Neuronal stem cell (in vitro differentiated cells): Measurements from ENCODE around the gene DEFB131B.
"Not testable (repeated sequence)": the region's sequence is repeated elsewhere in the genome, so short reads cannot be mapped to it uniquely, and the experiment has no call there.

Experiments used
- DNase-seq: peaks from one replicate; pipeline ENCODE4 v3.0.0-alpha.2; 2013; ENCODE audit warnings: low spot score
- H2AFZ ChIP-seq: one replicate; pipeline ENCODE4 v1.6.1; 2013; ENCODE audit warnings: mild to moderate bottlenecking, low read length, inconsistent platforms
- H2AK5ac ChIP-seq: 2 replicates; pipeline ENCODE4 v1.6.1; 2013; ENCODE audit warnings: low read depth, mild to moderate bottlenecking, inconsistent platforms, low read length, moderate library complexity, mixed read lengths
- H2BK120ac ChIP-seq: 2 replicates; pipeline ENCODE4 v1.6.1; 2013; ENCODE audit warnings: low read depth, mild to moderate bottlenecking, inconsistent platforms, low read length, moderate library complexity, mixed read lengths
- H2BK12ac ChIP-seq: one replicate; pipeline ENCODE4 v1.6.1; 2013; ENCODE audit warnings: low read length, inconsistent platforms
- H2BK15ac ChIP-seq: 2 replicates; pipeline ENCODE4 v1.6.1; 2013; ENCODE audit warnings: mild to moderate bottlenecking, low read length, inconsistent platforms, mixed read lengths
- H2BK5ac ChIP-seq: one replicate; pipeline ENCODE4 v1.6.1; 2013; ENCODE audit warnings: inconsistent platforms, mild to moderate bottlenecking, low read length, moderate library complexity
- H3K14ac ChIP-seq: one replicate; pipeline ENCODE4 v1.6.1; 2013; ENCODE audit warnings: low read length, inconsistent platforms
- H3K18ac ChIP-seq: 2 replicates; pipeline ENCODE4 v1.6.1; 2013; ENCODE audit warnings: low read length, inconsistent platforms
- H3K23ac ChIP-seq: 2 replicates; pipeline ENCODE4 v1.6.1; 2013; ENCODE audit warnings: low read depth, mild to moderate bottlenecking, mixed read lengths, low read length, inconsistent platforms; ENCODE audit not compliant: poor library complexity
- H3K27ac ChIP-seq: replicated peaks from 3 replicates; pipeline ENCODE4 v1.5.1; 2013; ENCODE audit warnings: low read length, inconsistent platforms
- H3K27me3 ChIP-seq, 3 experiments: 2 replicates each; pipeline ENCODE4 v1.6.1; 2013; ENCODE audit warnings: low read length in 3 of 3, mild to moderate bottlenecking in 2 of 3, inconsistent platforms in 1 of 3, low read depth in 1 of 3, mixed read lengths in 1 of 3, moderate library complexity in 1 of 3; ENCODE audit not compliant: control insufficient read depth in 3 of 3, insufficient read depth in 3 of 3
- H3K36me3 ChIP-seq, 2 donors: replicated peaks in 1 of 2; 2 replicates each; pipeline ENCODE4 v1.6.1; 2013; ENCODE audit warnings: low read length in 2 of 2; ENCODE audit not compliant: control insufficient read depth in 2 of 2, insufficient read depth in 2 of 2
- H3K4ac ChIP-seq: 2 replicates; pipeline ENCODE4 v1.6.1; 2013; ENCODE audit warnings: inconsistent platforms, mild to moderate bottlenecking, low read length, moderate library complexity
- H3K4me1 ChIP-seq, 2 donors: 1 replicate in 1 of 2; 2 replicates in 1 of 2; pipeline ENCODE4 v1.6.1; 2013; ENCODE audit warnings: low read length in 2 of 2, low read depth in 1 of 2; ENCODE audit not compliant: control insufficient read depth in 2 of 2, insufficient read depth in 1 of 2
- H3K4me2 ChIP-seq: one replicate; pipeline ENCODE4 v1.6.1; 2013; ENCODE audit warnings: mild to moderate bottlenecking, low read length, inconsistent platforms; ENCODE audit not compliant: insufficient read depth, poor library complexity, severe bottlenecking
- H3K4me3 ChIP-seq, 2 donors: 2 replicates each; pipeline ENCODE4 v1.5.1; 2013; ENCODE audit warnings: low read length in 2 of 2, mild to moderate bottlenecking in 2 of 2, inconsistent platforms in 1 of 2, moderate library complexity in 1 of 2
- H3K79me1 ChIP-seq: one replicate; pipeline ENCODE4 v1.6.1; 2013; ENCODE audit warnings: low read depth, mild to moderate bottlenecking, inconsistent platforms, low read length, moderate library complexity
- H3K9ac ChIP-seq: one replicate; pipeline ENCODE4 v1.6.1; 2013; ENCODE audit warnings: mild to moderate bottlenecking, low read depth, low read length, inconsistent platforms; ENCODE audit not compliant: poor library complexity
- H3K9me3 ChIP-seq, 2 donors: replicated peaks in 1 of 2; 2 replicates each; pipeline versions ENCODE3 to v1.6.1; 2013; ENCODE audit warnings: low read length in 2 of 2, mild to moderate bottlenecking in 2 of 2, inconsistent platforms in 1 of 2, low read depth in 1 of 2, mixed read lengths in 1 of 2, moderate library complexity in 1 of 2; ENCODE audit not compliant: control insufficient read depth in 2 of 2, insufficient read depth in 1 of 2
- H4K8ac ChIP-seq: one replicate; pipeline ENCODE4 v1.6.1; 2013; ENCODE audit warnings: low read depth, mild to moderate bottlenecking, inconsistent platforms, low read length, moderate library complexity
- H4K91ac ChIP-seq: one replicate; pipeline ENCODE4 v1.6.1; 2013; ENCODE audit warnings: low read length, low read depth, mild to moderate bottlenecking, inconsistent platforms; ENCODE audit not compliant: poor library complexity
- WGBS, 2 donors: extraction: QIAGEN DNeasy Blood & Tissue Kit; methylation state at CpG; one replicate each; pipeline ENCODE4 v1.1.7; 2013; ENCODE audit warnings: missing lambda C conversion rate in 2 of 2, mixed read lengths in 1 of 2; ENCODE audit not compliant: insufficient read length in 2 of 2, insufficient replicate concordance in 1 of 2; ENCODE audit errors: extremely low coverage in 2 of 2; 5-methylcytosine and 5-hydroxymethylcytosine counted together

Gene DEFB131B

GRCh38 chr11:71855880-71856279, 22.4 kb upstream of the DEFB131B start:
- not testable (repeated sequence) for H3K36me3 ChIP-seq, H2BK5ac ChIP-seq, H2BK12ac ChIP-seq, H3K4me1 ChIP-seq, H3K27me3 ChIP-seq, H2BK120ac ChIP-seq, H4K91ac ChIP-seq, H3K4me3 ChIP-seq, DNase-seq, H3K23ac ChIP-seq, H3K14ac ChIP-seq, H3K9ac ChIP-seq, H2BK15ac ChIP-seq, H3K18ac ChIP-seq, H2AK5ac ChIP-seq, H3K79me1 ChIP-seq, H2AFZ ChIP-seq, H3K4ac ChIP-seq, H3K27ac ChIP-seq, H3K4me2 ChIP-seq, H3K9me3 ChIP-seq, H4K8ac ChIP-seq
- no CpG with 5 or more reads among the region's 2 CpGs for WGBS, 2 donors

- not testable (repeated sequence) for H3K4ac ChIP-seq, H2AK5ac ChIP-seq, H3K18ac ChIP-seq, DNase-seq, H3K23ac ChIP-seq, H2BK12ac ChIP-seq, H4K91ac ChIP-seq, H3K27me3 ChIP-seq, H4K8ac ChIP-seq, H3K4me3 ChIP-seq, H3K9ac ChIP-seq, H3K27ac ChIP-seq, H3K36me3 ChIP-seq, H2BK5ac ChIP-seq, H2AFZ ChIP-seq, H3K9me3 ChIP-seq, H2BK120ac ChIP-seq, H3K14ac ChIP-seq, H3K4me1 ChIP-seq, H2BK15ac ChIP-seq, H3K4me2 ChIP-seq, H3K79me1 ChIP-seq
- WGBS, 2 donors = no CpG with 5 or more reads among the region's 3 CpGs
Measured at GRCh38 chr11:71860835-71861234, 17.4 kb upstream of the DEFB131B start.

- H3K27me3 ChIP-seq, H3K4ac ChIP-seq, H3K4me2 ChIP-seq, H3K9me3 ChIP-seq, H3K4me1 ChIP-seq, H3K27ac ChIP-seq, H2BK5ac ChIP-seq, H2BK15ac ChIP-seq, H3K36me3 ChIP-seq, H3K18ac ChIP-seq, H2BK12ac ChIP-seq, H2BK120ac ChIP-seq, H3K14ac ChIP-seq, H3K4me3 ChIP-seq, H4K8ac ChIP-seq, H3K9ac ChIP-seq, H2AK5ac ChIP-seq, H4K91ac ChIP-seq, H3K23ac ChIP-seq, H2AFZ ChIP-seq, H3K79me1 ChIP-seq: not testable (repeated sequence)
- WGBS, 2 donors = no CpG with 5 or more reads among the region's 3 CpGs
- DNase-seq = peak; percentile 24
Measured at GRCh38 chr11:71863978-71864627, 14.2 kb upstream of the DEFB131B start.

- not testable (repeated sequence) for DNase-seq
Measured at GRCh38 chr11:71867209-71867608, 11.0 kb upstream of the DEFB131B start.

More at GRCh38 chr11:71867209-71867608, 11.0 kb upstream of the DEFB131B start:
- not testable (repeated sequence) for H3K27ac ChIP-seq, H3K14ac ChIP-seq, H2BK15ac ChIP-seq, H3K18ac ChIP-seq, H4K8ac ChIP-seq, H2BK5ac ChIP-seq, H3K36me3 ChIP-seq, H3K4me3 ChIP-seq, H2AK5ac ChIP-seq, H3K4ac ChIP-seq, H3K23ac ChIP-seq, H3K9ac ChIP-seq, H2BK12ac ChIP-seq, H3K4me1 ChIP-seq, H3K9me3 ChIP-seq, H3K4me2 ChIP-seq, H2BK120ac ChIP-seq, H4K91ac ChIP-seq, H3K27me3 ChIP-seq, H2AFZ ChIP-seq, H3K79me1 ChIP-seq
- WGBS, 2 donors = no CpG with 5 or more reads among the region's 1 CpG
